Measurements from ENCODE around the gene OPN4.

The OPN4 gene

GRCh38 chr10:86691333-86692022, 37.1 kb downstream of the OPN4 start:
- DNase-seq (ENCODE audit: low read depth): no peak

GRCh38 chr10:86692023-86692514, 37.7 kb downstream of the OPN4 start:
- TF ChIP-seq, protein P1, sequence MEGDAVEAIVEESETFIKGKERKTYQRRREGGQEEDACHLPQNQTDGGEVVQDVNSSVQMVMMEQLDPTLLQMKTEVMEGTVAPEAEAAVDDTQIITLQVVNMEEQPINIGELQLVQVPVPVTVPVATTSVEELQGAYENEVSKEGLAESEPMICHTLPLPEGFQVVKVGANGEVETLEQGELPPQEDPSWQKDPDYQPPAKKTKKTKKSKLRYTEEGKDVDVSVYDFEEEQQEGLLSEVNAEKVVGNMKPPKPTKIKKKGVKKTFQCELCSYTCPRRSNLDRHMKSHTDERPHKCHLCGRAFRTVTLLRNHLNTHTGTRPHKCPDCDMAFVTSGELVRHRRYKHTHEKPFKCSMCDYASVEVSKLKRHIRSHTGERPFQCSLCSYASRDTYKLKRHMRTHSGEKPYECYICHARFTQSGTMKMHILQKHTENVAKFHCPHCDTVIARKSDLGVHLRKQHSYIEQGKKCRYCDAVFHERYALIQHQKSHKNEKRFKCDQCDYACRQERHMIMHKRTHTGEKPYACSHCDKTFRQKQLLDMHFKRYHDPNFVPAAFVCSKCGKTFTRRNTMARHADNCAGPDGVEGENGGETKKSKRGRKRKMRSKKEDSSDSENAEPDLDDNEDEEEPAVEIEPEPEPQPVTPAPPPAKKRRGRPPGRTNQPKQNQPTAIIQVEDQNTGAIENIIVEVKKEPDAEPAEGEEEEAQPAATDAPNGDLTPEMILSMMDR (conservative IDR thresholded peaks at IDR 0.05; ENCODE audit: low read depth, low read length): no peak
- no peak overlapping the region for H3K4me3 ChIP-seq (ENCODE audit: low read depth, low read length)

More at GRCh38 chr10:86691333-86692022, 37.1 kb downstream of the OPN4 start:
- TF ChIP-seq, protein P1 (conservative IDR thresholded peaks at IDR 0.05; ENCODE audit: low read depth, low read length): no peak
- H3K4me3 ChIP-seq (ENCODE audit: low read depth, low read length): no peak overlapping the region

DNA sequence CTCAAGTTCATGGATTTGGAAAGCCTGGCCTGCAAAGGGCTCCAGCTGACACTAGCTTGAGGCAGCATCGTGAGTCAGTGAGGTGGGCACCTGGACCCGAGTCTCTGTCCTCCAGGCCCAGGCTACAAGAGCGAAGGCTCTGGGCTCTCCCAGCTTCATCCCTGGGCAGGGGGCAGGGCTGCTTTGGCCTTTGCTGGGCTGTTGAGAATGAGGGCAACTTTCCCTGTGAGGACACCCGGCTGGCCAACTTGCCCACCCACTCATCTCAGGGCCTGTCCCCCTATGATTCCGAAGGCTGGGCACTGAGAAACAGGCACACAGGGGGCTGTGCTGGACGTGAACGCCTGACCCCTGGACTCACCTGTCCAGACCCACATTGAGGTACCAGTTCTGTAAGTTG, 38.3 kb downstream of the OPN4 start:
- no peak for DNase-seq (ENCODE audit: low read depth)
- TF ChIP-seq, protein P1 (conservative IDR thresholded peaks at IDR 0.05; ENCODE audit: low read depth, low read length): no peak
- no peak overlapping the region for H3K4me3 ChIP-seq (ENCODE audit: low read depth, low read length)

More at GRCh38 chr10:86692023-86692514, 37.7 kb downstream of the OPN4 start:
- no peak for DNase-seq (ENCODE audit: low read depth)

DNA sequence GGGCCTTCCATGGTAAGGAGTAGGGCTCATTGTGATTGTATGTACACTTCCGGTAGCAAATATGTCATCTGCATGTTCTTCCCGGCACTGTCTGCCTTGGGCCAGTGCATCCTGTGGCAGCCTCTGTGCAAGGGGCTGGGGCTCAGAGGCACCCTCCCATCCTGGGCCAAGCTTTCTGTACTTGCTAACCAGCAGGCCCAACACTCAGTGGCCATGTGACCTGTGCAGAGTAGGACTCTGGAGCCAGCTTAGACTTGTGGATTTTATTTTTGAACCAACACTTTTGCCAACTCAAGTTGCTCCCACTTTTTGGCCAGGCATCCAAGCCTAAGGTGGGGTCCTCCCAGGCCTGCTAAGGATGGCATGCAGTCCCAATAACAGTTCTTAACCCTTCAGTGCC, 38.9 kb downstream of the OPN4 start:
- DNase-seq (ENCODE audit: low read depth): no peak
- TF ChIP-seq, protein P1 (conservative IDR thresholded peaks at IDR 0.05; ENCODE audit: low read depth, low read length): no peak
- H3K4me3 ChIP-seq (ENCODE audit: low read depth, low read length): no peak overlapping the region

GRCh38 chr10:86693721-86694369, 39.5 kb downstream of the OPN4 start:
- peak; percentile 65 for DNase-seq (ENCODE audit: low read depth)
- TF ChIP-seq, protein P1 (conservative IDR thresholded peaks at IDR 0.05; ENCODE audit: low read depth, low read length): peak; percentile 84
- H3K4me3 ChIP-seq (ENCODE audit: low read depth, low read length): no peak overlapping the region

DNA sequence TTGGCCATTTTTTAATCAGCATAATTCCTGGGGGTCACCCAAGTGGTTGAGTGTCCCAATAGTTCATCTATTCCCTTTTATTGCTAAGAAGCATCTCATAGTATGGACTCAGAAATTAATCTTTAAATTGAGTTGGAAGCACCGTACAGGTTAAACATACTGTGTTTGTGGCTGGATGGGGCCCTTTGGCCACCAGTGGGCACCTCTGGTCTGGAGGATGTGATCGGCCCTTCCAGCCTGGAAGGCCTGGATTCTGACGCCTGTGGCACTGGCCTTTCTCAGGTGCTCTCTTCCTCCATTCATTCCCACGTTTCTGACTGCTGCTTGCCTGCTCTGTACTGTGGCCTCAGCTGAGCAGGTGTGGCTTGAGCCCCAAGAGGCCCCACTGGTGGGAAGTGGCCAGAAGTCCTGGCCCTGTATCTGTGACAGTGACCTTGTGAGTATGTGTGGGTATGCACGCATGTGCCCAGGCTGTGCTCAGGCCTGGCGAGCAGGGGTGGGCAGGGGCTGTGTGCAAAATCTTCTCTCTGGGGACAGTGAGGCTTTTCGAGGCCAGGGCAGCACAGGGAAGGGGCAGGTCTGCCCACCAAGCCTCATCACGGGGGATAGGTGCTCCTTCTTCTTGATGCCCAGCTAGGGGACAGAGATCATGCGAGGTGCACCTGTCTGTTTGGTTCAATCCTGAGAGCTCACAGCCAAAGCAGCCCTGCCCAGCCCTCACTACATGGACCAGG, 44.0 kb downstream of the OPN4 start:
- H3K4me3 ChIP-seq (ENCODE audit: low read depth, low read length): no peak overlapping the region
- no peak for DNase-seq (ENCODE audit: low read depth)
- TF ChIP-seq, protein P1 (conservative IDR thresholded peaks at IDR 0.05; ENCODE audit: low read depth, low read length): peak; percentile 24
